Measurements from ENCODE around the gene MGA. TPM values are rescaled to one million over a fixed set of nuclear protein-coding genes. Genes with fewer than 3 reads are reported as not detected.
A peak's percentile ranks its signal among the peaks of the same experiment; 100 is the strongest.
"Not testable (repeated sequence)": the region's sequence is repeated elsewhere in the genome, so short reads cannot be mapped to it uniquely, and the experiment has no call there.

The MGA gene
- total and polyA plus RNA-seq, 2 experiments from 2014 or later, result 13.2 to 14.8 TPM

GRCh38 chr15:41703120-41703519 is 42.9 kb downstream of the MGA start:
- H3K36me3 ChIP-seq (ENCODE audit: low read depth), result peaks cover 11% of the 10 kb centered on the region; the same call in 1 of the 2 replicates
- H3K4me2 ChIP-seq (ENCODE audit: unreplicated experiment), result no peak overlapping the region
- peaks cover 76% of the 10 kb centered on the region for H3K79me2 ChIP-seq (ENCODE audit: insufficient read depth)
- H3K9ac ChIP-seq, result no peak overlapping the region
- no peaks in the 10 kb centered on the region for H3K27me3 ChIP-seq (replicated peaks; ENCODE audit: insufficient read depth)
- H3K9me3 ChIP-seq (ENCODE audit: low read depth), result no peaks in the 10 kb centered on the region
- no peak for DNase-seq
- H2AFZ ChIP-seq, result no peak overlapping the region
- H3K4me3 ChIP-seq, result no peak overlapping the region
- TF ChIP-seq EZH2phosphoT487 (IDR thresholded peaks at IDR 0.05; ENCODE audit: insufficient read depth, low read depth) (no peak), EZH2 (IDR thresholded peaks at IDR 0.05; ENCODE audit: insufficient read depth, poor library complexity, severe bottlenecking) (no peak)
- H3K4me1 ChIP-seq (ENCODE audit: insufficient read depth), result peaks cover 10% of the 10 kb centered on the region
- H3K27ac ChIP-seq, result no peak overlapping the region
- in situ Hi-C loops (cut with MboI), result no loop called here
- no peaks in the 10 kb centered on the region for H3K9me2 ChIP-seq (ENCODE audit: insufficient read depth)
- H4K20me1 ChIP-seq (ENCODE audit: insufficient read depth), result no peaks in the 10 kb centered on the region
- H3F3A ChIP-seq (ENCODE audit: insufficient read depth), result 0 out of 2 replicates have a peak, but pooled peaks cover 4% of the 10 kb centered on the region

- Histone ChIP-seq H3K9ac (no peak overlapping the region), H3K27ac (no peak overlapping the region), H3K27me3 (replicated peaks; ENCODE audit: insufficient read depth) (no peaks in the 10 kb centered on the region), H3F3A (ENCODE audit: insufficient read depth) (no peaks in the 10 kb centered on the region), H4K20me1 (ENCODE audit: insufficient read depth) (no peaks in the 10 kb centered on the region), H3K4me2 (ENCODE audit: unreplicated experiment) (no peak overlapping the region), H3K79me2 (ENCODE audit: insufficient read depth) (peaks cover 5% of the 10 kb centered on the region; the same call in 1 of the 2 replicates), H3K4me1 (ENCODE audit: insufficient read depth) (no peaks in the 10 kb centered on the region), H3K4me3 (no peak overlapping the region), H3K36me3 (ENCODE audit: low read depth) (peaks cover 10% of the 10 kb centered on the region), H2AFZ (no peak overlapping the region), H3K9me3 (ENCODE audit: low read depth) (no peaks in the 10 kb centered on the region), H3K9me2 (ENCODE audit: insufficient read depth) (no peaks in the 10 kb centered on the region)
- 75 to 82% methylated on average over 6 of the region's 6 CpGs for WGBS, 2 experiments (ENCODE audit: low coverage in 1 of 2, low lambda C conversion rate in 2 of 2, missing lambda C conversion rate in 2 of 2)
- TF ChIP-seq EZH2 (IDR thresholded peaks at IDR 0.05; ENCODE audit: insufficient read depth, poor library complexity, severe bottlenecking), result no peak
- no peak for TF ChIP-seq EZH2phosphoT487 (IDR thresholded peaks at IDR 0.05; ENCODE audit: insufficient read depth, low read depth)
- DNase-seq, result no peak
- in situ Hi-C loops (cut with MboI), result no loop called here
These were observed 52.8 kb downstream of the MGA start for GRCh38 chr15:41713047-41713446.

- Histone ChIP-seq H3K9me2 (ENCODE audit: insufficient read depth) (no peaks in the 10 kb centered on the region), H3K9me3 (ENCODE audit: low read depth) (no peaks in the 10 kb centered on the region), H3K27me3 (replicated peaks; ENCODE audit: insufficient read depth) (no peaks in the 10 kb centered on the region), H4K20me1 (ENCODE audit: insufficient read depth) (no peaks in the 10 kb centered on the region), H2AFZ (no peak overlapping the region), H3K4me2 (ENCODE audit: unreplicated experiment) (no peak overlapping the region), H3F3A (ENCODE audit: insufficient read depth) (no peaks in the 10 kb centered on the region), H3K36me3 (ENCODE audit: low read depth) (peaks cover 10% of the 10 kb centered on the region), H3K27ac (no peak overlapping the region), H3K79me2 (ENCODE audit: insufficient read depth) (peaks cover 5% of the 10 kb centered on the region; the same call in 1 of the 2 replicates), H3K4me3 (no peak overlapping the region), H3K4me1 (ENCODE audit: insufficient read depth) (no peaks in the 10 kb centered on the region), H3K9ac (no peak overlapping the region)
- TF ChIP-seq EZH2 (IDR thresholded peaks at IDR 0.05; ENCODE audit: insufficient read depth, poor library complexity, severe bottlenecking), result no peak
- no peak for TF ChIP-seq EZH2phosphoT487 (IDR thresholded peaks at IDR 0.05; ENCODE audit: insufficient read depth, low read depth)
- in situ Hi-C loops (cut with MboI), result no loop called here
- DNase-seq, result no peak
- 86 to 93% methylated on average over 3 of the region's 3 CpGs for WGBS, 2 experiments (ENCODE audit: low coverage in 1 of 2, low lambda C conversion rate in 2 of 2, missing lambda C conversion rate in 2 of 2)
These were observed 54.1 kb downstream of the MGA start for GRCh38 chr15:41714291-41714690.

DNA sequence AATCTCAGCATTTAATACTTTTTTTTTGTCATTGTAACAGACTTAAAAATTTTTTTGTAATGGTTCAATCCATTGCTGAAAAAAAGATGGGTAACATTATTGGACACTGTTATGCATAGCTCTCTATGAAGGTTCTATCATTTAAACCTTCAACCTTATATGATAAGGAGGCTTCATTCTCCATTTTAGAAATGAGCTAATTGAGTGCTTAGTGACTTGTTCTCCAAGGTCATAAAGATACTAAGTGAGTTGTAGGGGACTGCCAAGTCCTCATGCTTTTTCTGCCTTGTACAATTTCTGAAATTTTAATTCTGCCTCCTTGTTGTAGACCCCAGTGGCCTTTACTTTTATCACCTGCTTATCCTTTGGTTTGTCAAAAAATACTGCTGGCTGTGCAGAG is 56.7 kb downstream of the MGA start:
- Histone ChIP-seq H3K9ac (no peak overlapping the region), H3K4me3 (no peak overlapping the region), H4K20me1 (ENCODE audit: insufficient read depth) (no peaks in the 10 kb centered on the region), H3K27ac (no peak overlapping the region), H3K27me3 (replicated peaks; ENCODE audit: insufficient read depth) (no peaks in the 10 kb centered on the region), H3K4me2 (ENCODE audit: unreplicated experiment) (no peak overlapping the region), H2AFZ (no peak overlapping the region), H3K9me3 (ENCODE audit: low read depth) (no peaks in the 10 kb centered on the region), H3K36me3 (ENCODE audit: low read depth) (peaks cover 10% of the 10 kb centered on the region), H3K79me2 (ENCODE audit: insufficient read depth) (peaks cover 5% of the 10 kb centered on the region; the same call in 1 of the 2 replicates), H3K9me2 (ENCODE audit: insufficient read depth) (no peaks in the 10 kb centered on the region), H3F3A (ENCODE audit: insufficient read depth) (no peaks in the 10 kb centered on the region), H3K4me1 (ENCODE audit: insufficient read depth) (no peaks in the 10 kb centered on the region)
- DNase-seq, result no peak
- TF ChIP-seq EZH2phosphoT487 (IDR thresholded peaks at IDR 0.05; ENCODE audit: insufficient read depth, low read depth), result no peak
- no peak for TF ChIP-seq EZH2 (IDR thresholded peaks at IDR 0.05; ENCODE audit: insufficient read depth, poor library complexity, severe bottlenecking)
- in situ Hi-C loops (cut with MboI), result no loop called here

DNA sequence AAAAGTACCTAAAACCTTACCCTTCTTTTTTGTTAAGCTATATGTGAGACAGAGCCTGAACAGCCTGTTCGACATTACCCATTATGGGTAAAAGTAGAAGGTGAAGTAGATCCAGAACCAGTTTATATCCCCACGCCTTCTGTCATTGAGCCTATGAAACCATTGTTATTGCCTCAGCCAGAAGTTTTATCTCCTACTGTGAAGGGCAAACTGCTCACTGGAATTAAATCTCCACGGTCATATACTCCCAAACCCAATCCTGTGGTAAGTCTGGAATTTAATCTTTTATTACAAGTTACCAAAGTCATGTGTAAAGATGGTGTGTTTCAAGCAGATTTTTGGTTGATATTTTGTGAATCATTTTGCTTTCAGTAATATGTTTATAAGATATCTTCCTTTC is 66.9 kb downstream of the MGA start:
- peak; percentile 14 for DNase-seq

GRCh38 chr15:41728061-41728460 is 67.9 kb downstream of the MGA start:
- H3K27ac ChIP-seq; H3K27me3 ChIP-seq (replicated peaks; ENCODE audit: insufficient read depth): not testable (repeated sequence)
- 88 to 91% methylated on average over 11 of the region's 11 CpGs for WGBS, 2 experiments (ENCODE audit: low coverage in 1 of 2, low lambda C conversion rate in 2 of 2, missing lambda C conversion rate in 2 of 2)

More for the DNA sequence above, 66.9 kb downstream of the MGA start:
- no peaks in the 10 kb centered on the region for H3K9me2 ChIP-seq (ENCODE audit: insufficient read depth)
- H3K9me3 ChIP-seq (ENCODE audit: low read depth), result no peaks in the 10 kb centered on the region
- in situ Hi-C loops (cut with MboI), result no loop called here
- no peak overlapping the region for H3K27ac ChIP-seq
- H3K27me3 ChIP-seq (replicated peaks; ENCODE audit: insufficient read depth), result no peaks in the 10 kb centered on the region
- 82 to 91% methylated on average over 3 of the region's 3 CpGs for WGBS, 2 experiments (ENCODE audit: low coverage in 1 of 2, low lambda C conversion rate in 2 of 2, missing lambda C conversion rate in 2 of 2)
- no peaks in the 10 kb centered on the region for H4K20me1 ChIP-seq (ENCODE audit: insufficient read depth)
- no peaks in the 10 kb centered on the region for H3F3A ChIP-seq (ENCODE audit: insufficient read depth)
- H3K4me1 ChIP-seq (ENCODE audit: insufficient read depth), result peaks cover 8% of the 10 kb centered on the region; the same call in 1 of the 2 replicates
- no peak overlapping the region for H3K9ac ChIP-seq
- H3K4me3 ChIP-seq, result no peak overlapping the region
- H3K79me2 ChIP-seq (ENCODE audit: insufficient read depth), result peaks cover 40% of the 10 kb centered on the region
- TF ChIP-seq EZH2 (IDR thresholded peaks at IDR 0.05; ENCODE audit: insufficient read depth, poor library complexity, severe bottlenecking) (no peak), EZH2phosphoT487 (IDR thresholded peaks at IDR 0.05; ENCODE audit: insufficient read depth, low read depth) (no peak)
- H3K4me2 ChIP-seq (ENCODE audit: unreplicated experiment), result no peak overlapping the region
- peaks cover 6% of the 10 kb centered on the region; the same call in 1 of the 2 replicates for H3K36me3 ChIP-seq (ENCODE audit: low read depth)
- H2AFZ ChIP-seq, result no peak overlapping the region

More at GRCh38 chr15:41728061-41728460, 67.9 kb downstream of the MGA start:
- in situ Hi-C loops (cut with MboI); H3K9me3 ChIP-seq (ENCODE audit: low read depth); H3K9ac ChIP-seq; H3F3A ChIP-seq (ENCODE audit: insufficient read depth); H3K4me2 ChIP-seq (ENCODE audit: unreplicated experiment); H3K4me1 ChIP-seq (ENCODE audit: insufficient read depth); H4K20me1 ChIP-seq (ENCODE audit: insufficient read depth); H3K36me3 ChIP-seq (ENCODE audit: low read depth); H3K9me2 ChIP-seq (ENCODE audit: insufficient read depth); H3K4me3 ChIP-seq; DNase-seq; H2AFZ ChIP-seq: not testable (repeated sequence)
- peaks cover 30% of the 10 kb centered on the region for H3K79me2 ChIP-seq (ENCODE audit: insufficient read depth)
